ENCODE results near the gene FGFR2. TPM values are rescaled to one million over a fixed set of nuclear protein-coding genes. Genes with fewer than 3 reads are reported as not detected.

The FGFR2 gene
- total and polyA plus RNA-seq, 9 of the 15 experiments (the other 6 are each of a cell fraction or from before 2014, with no cell fraction given), result 0.20 TPM; not detected in 8

GRCh38 chr10:121449482-121449924 is 148.7 kb downstream of the FGFR2 start:
- H2AFZ ChIP-seq (ENCODE audit: low read depth, low read length), result no peak overlapping the region
- intact Hi-C loops (cut with micrococcal nuclease), result no loop called here
- no peaks in the 10 kb centered on the region for H3K79me2 ChIP-seq (ENCODE audit: control insufficient read depth, insufficient read depth, low read length)
- H3K4me3 ChIP-seq, result no peak overlapping the region
- H3K4me1 ChIP-seq (replicated peaks in 1 of 2; ENCODE audit: control insufficient read depth in 2 of 2, insufficient read depth in 2 of 2, low read length in 2 of 2), result no peaks in the 10 kb centered on the region
- BruUV-seq (replicated peaks), result no TSS peak
- DNase-seq (ENCODE audit: extremely low read depth in 1 of 4, low spot score in 3 of 4), result no peak
- no peak for ATAC-seq
- H3K9me3 ChIP-seq (replicated peaks; ENCODE audit: control insufficient read depth, insufficient read depth, low read depth, low read length), result no peaks in the 10 kb centered on the region
- no peak overlapping the region for H3K4me2 ChIP-seq (ENCODE audit: insufficient read depth, low read length)
- in situ Hi-C loops (cut with MboI), result no loop called here
- H3K36me3 ChIP-seq (ENCODE audit: control insufficient read depth, insufficient read depth, low read length), result no peaks in the 10 kb centered on the region
- no peak overlapping the region for H3K27ac ChIP-seq (ENCODE audit: extremely low read depth, low read depth, low read length)
- no peaks in the 10 kb centered on the region for H3K27me3 ChIP-seq (ENCODE audit: control insufficient read depth in 2 of 2, insufficient read depth in 2 of 2, low read length in 2 of 2)
- no peaks in the 10 kb centered on the region for H4K20me1 ChIP-seq (replicated peaks; ENCODE audit: control insufficient read depth, insufficient read depth, low read length)
- no peak overlapping the region for H3K9ac ChIP-seq (ENCODE audit: insufficient read depth in 1 of 2, low read depth in 2 of 2, low read length in 2 of 2)
- POLR2A ChIA-PET, result no interaction called here
- no peak for FAIRE-seq
- CTCF ChIA-PET (ENCODE audit: low intra/inter-chr PET ratio), result no interaction called here
- WGBS (ENCODE audit: insufficient coverage, low coverage, missing lambda C conversion rate), result 0% methylated on average over 4 of the region's 4 CpGs
- H3K9me1 ChIP-seq (ENCODE audit: control insufficient read depth, insufficient read depth, low read length), result no peaks in the 10 kb centered on the region
- no peak for TF ChIP-seq ZNF444 (CRISPR knock-in tag; IDR thresholded peaks at IDR 0.05)
- no peak for TF ChIP-seq FOS (IDR thresholded peaks at IDR 0.05; ENCODE audit: extremely low read depth, insufficient read length)
- TF ChIP-seq ZNF395 (CRISPR knock-in tag; IDR thresholded peaks at IDR 0.05), result no peak
- no peak for TF ChIP-seq ZBTB9 (CRISPR knock-in tag; IDR thresholded peaks at IDR 0.05)
- no peak for TF ChIP-seq HBP1 (CRISPR knock-in tag; IDR thresholded peaks at IDR 0.05)
- no peak for TF ChIP-seq GTF2E2 (tag; IDR thresholded peaks at IDR 0.05)
- no peak for TF ChIP-seq HOMEZ (CRISPR knock-in tag; IDR thresholded peaks at IDR 0.05)
- no peak for TF ChIP-seq CHD4 (IDR thresholded peaks at IDR 0.05; ENCODE audit: insufficient read depth, insufficient replicate concordance, low read depth, low read length, poor library complexity, severe bottlenecking)
- TF ChIP-seq HMG20B (CRISPR knock-in tag; IDR thresholded peaks at IDR 0.05), result no peak
- TF ChIP-seq ZNF41 (CRISPR knock-in tag; conservative IDR thresholded peaks at IDR 0.05), result no peak
- TF ChIP-seq ZNF3 (CRISPR knock-in tag; IDR thresholded peaks at IDR 0.05), result no peak
- no peak for TF ChIP-seq ATF4 (CRISPR knock-in tag; IDR thresholded peaks at IDR 0.05)
- TF ChIP-seq RUNX1 (IDR thresholded peaks at IDR 0.05; ENCODE audit: low read depth), result no peak
- TF ChIP-seq WHSC1 (IDR thresholded peaks at IDR 0.05; ENCODE audit: low read length), result no peak
- no peak for TF ChIP-seq KDM5B (IDR thresholded peaks at IDR 0.05; ENCODE audit: insufficient replicate concordance, low read depth, low read length)
